Muscle layer of duodenum (tissue), 2 donors: Measurements from ENCODE around the gene POLD2.

Experiments
- H3K27ac ChIP-seq: one replicate; pipeline ENCODE4 v1.7.0; 2013; ENCODE audit warnings: mild to moderate bottlenecking, low read length
- H3K27me3 ChIP-seq: one replicate; pipeline ENCODE4 v1.7.0; 2013; ENCODE audit warnings: low read depth, mild to moderate bottlenecking, control low read depth, low read length
- H3K36me3 ChIP-seq, 2 donors: one replicate each; pipeline ENCODE4 v1.7.0; 2013; ENCODE audit warnings: low read length in 2 of 2, control low read depth in 1 of 2, mild to moderate bottlenecking in 1 of 2; ENCODE audit not compliant: insufficient read depth in 2 of 2, control insufficient read depth in 1 of 2
- H3K4me1 ChIP-seq, 2 donors: one replicate each; pipeline ENCODE4 v1.7.0; 2013; ENCODE audit warnings: low read length in 2 of 2, mild to moderate bottlenecking in 2 of 2, control low read depth in 1 of 2, moderate library complexity in 1 of 2; ENCODE audit not compliant: insufficient read depth in 2 of 2, control insufficient read depth in 1 of 2
- H3K4me3 ChIP-seq, 2 donors: one replicate each; pipeline ENCODE4 v1.7.0; 2013; ENCODE audit warnings: low read length in 2 of 2, low read depth in 1 of 2, mild to moderate bottlenecking in 1 of 2
- H3K9me3 ChIP-seq, 2 donors: one replicate each; pipeline ENCODE4 v1.7.0; 2013; ENCODE audit warnings: low read length in 2 of 2, control low read depth in 1 of 2, mild to moderate bottlenecking in 1 of 2; ENCODE audit not compliant: control insufficient read depth in 1 of 2
- donor health status: healthy.

Gene POLD2

DNA sequence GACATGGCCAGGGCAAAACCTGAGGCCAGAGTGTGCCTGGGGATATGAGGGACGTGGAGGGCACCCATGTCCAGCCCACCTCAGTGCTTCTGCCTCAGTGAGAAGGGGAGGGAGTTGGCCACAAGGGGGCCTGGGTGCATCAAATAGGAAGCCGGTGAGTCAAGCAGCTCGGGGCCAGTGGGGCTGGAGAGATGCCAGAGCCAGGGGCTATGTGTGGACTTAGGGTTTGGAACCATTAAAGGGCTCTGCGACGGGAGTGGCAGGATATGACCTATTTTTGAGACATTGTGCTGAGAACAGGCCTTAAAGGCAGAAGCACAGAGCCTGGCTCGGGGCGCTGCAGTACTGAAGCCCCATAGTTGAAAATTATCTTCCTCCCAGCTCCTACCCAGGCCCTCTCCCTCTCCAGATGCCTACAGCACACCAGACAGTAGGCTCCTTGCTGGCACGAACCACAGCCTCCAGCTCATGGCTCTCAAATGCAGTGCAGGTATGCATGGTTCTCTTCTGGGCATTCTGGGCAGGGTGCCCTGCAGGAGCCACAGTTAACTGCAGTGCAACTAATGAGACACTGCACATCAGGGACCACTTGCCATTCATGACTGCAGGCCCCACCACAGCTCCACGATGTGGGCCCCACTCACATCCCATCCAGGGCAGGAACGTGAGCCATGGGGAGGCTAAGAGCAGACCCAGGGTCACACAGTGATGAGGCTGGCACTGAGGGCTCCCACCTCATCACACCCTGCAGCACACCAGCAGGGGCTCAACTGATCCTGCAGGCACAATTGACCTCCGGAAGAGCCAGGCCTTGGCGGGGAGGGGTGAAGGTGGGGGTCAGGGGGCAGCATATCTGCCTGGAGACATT lies 50.8 kb downstream of the POLD2 start:
- Histone ChIP-seq H3K9me3 (no peaks in the 10 kb centered on the region), H3K36me3 (peaks cover 28 to 45% of the 10 kb centered on the region in 2 donors), H3K4me3 (no peak overlapping the region), H3K27ac (peak overlapping the region; percentile 39), H3K4me1 (peaks cover 12 to 20% of the 10 kb centered on the region in 2 donors), H3K27me3 (no peaks in the 10 kb centered on the region)

GRCh38 chr7:44071726-44072363 lies 51.5 kb downstream of the POLD2 start:
- Histone ChIP-seq H3K27ac (peak overlapping the region; percentile 39), H3K4me1 (peaks cover 12 to 20% of the 10 kb centered on the region in 2 donors), H3K9me3 (no peaks in the 10 kb centered on the region), H3K27me3 (no peaks in the 10 kb centered on the region), H3K36me3 (peaks cover 21 to 37% of the 10 kb centered on the region in 2 donors), H3K4me3 (no peak overlapping the region)

DNA sequence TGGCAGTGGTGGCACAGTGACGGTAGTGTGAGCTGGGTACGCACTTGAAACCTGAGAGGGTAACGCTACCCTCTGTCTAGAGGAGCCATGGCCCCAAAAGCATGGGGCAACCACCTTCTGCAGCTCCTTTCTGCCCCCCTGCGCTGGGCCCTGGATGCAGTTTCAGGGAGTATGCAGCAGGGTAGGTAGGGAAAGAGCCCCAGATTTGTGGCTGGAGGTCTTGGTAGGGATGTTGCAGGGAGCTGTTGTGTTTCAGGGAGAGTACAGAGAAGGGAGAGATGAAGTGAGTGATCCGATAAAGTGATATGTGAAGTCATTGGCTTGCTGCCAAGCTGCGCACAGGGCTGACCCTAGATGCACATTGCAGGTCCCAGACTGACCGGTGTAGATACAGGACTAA lies 55.3 kb downstream of the POLD2 start:
- Histone ChIP-seq H3K27ac (no peak overlapping the region), H3K4me3 (no peak overlapping the region), H3K9me3 (no peaks in the 10 kb centered on the region), H3K4me1 (peaks cover 12 to 27% of the 10 kb centered on the region in 2 donors), H3K36me3 (peaks cover 6% of the 10 kb centered on the region in 2 donors), H3K27me3 (no peaks in the 10 kb centered on the region)

DNA sequence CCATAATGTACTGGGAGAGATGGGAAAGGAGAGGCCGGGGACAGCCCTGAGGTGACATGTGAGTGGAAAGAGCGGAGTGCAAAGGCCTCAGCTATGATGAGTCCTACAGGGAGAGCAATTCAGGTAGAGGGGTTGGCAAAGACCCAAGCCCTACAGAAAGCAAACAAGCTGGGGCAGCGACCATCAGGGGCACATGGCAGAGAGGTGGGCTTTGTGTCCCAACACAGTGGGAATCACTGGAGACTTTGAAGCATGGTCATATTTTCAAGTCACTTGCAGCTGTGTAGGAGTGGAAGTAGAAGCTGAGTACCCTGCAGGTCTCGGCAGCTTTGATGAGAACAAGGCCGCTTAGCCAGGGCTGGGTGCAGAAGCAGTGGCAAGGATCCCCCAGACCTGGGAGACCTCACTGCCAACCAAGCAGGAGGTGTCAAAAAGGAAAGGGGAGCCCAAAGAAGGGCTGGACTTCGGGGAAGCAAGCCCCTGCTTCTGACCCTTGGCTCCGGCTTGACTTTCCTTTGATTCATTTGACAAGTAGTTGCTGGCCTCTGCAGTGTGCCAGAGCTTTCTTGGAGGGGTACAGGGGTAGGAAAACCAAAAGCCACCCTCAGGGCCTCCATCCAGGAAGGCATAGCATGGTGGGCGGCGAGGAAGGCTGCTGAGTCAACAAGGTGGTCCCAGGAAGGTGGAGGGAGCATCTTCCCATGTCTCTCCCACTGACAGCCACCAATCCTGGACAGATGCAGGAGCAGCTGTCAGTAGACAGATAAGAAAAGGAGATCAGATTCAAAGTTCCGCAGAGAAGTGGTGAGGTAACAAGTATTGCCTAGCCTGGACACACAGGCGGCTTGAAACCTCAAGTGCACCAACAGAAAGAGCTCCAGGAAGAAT lies 56.0 kb downstream of the POLD2 start:
- Histone ChIP-seq H3K4me3 (no peak overlapping the region), H3K9me3 (no peaks in the 10 kb centered on the region), H3K27ac (no peak overlapping the region), H3K4me1 (peaks cover 5 to 20% of the 10 kb centered on the region in 2 donors), H3K27me3 (no peaks in the 10 kb centered on the region), H3K36me3 (peaks cover 0 to 2% of the 10 kb centered on the region in 2 donors)

GRCh38 chr7:44066494-44067063 lies 56.8 kb downstream of the POLD2 start:
- Histone ChIP-seq H3K4me3 (no peak overlapping the region), H3K9me3 (no peaks in the 10 kb centered on the region), H3K27me3 (no peaks in the 10 kb centered on the region), H3K4me1 (peaks cover 0 to 15% of the 10 kb centered on the region in 2 donors), H3K36me3 (peaks cover 6 to 9% of the 10 kb centered on the region in 2 donors), H3K27ac (no peak overlapping the region)

- Histone ChIP-seq H3K27ac (no peak overlapping the region), H3K4me1 (peaks cover 0 to 15% of the 10 kb centered on the region in 2 donors), H3K36me3 (peaks cover 9 to 14% of the 10 kb centered on the region in 2 donors), H3K27me3 (no peaks in the 10 kb centered on the region), H3K4me3 (no peak overlapping the region), H3K9me3 (no peaks in the 10 kb centered on the region)
These were observed 57.3 kb downstream of the POLD2 start for GRCh38 chr7:44066111-44066460.

DNA sequence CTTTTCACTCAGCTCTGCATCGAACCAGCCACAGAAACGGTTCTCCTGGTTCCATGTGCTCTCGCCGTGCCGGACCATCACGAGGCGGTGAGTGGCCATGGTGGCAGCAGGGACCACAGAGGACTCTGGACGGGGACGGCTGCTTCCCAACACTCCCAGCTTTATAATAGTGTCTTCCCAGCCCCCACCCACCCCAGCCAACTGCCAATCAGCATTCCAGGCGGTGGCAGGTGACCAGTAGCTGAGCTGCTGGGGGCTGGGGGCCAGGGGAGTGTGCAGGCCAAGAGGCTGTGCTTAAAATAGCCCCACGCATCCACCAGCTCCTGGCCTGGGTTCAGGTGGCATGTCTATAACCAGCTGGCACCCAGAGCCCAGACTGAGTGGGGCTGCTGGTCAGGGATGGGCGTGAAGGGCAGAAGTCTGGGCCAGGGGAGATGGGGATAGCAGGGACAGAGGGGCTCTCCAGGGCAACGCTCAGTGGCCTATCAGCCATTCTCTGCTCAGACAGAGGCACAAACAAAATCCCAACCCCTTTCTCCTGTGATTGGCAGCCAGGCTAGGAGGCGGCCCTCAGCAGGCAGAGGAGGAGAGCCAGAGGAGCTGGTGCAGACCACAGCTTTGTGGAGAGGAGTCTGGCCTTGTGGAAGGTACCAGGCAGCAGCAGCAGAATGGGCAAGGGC lies 57.8 kb downstream of the POLD2 start, which contains the start of gene PGAM2:
Gene PGAM2 (minus strand): TSS at position 137 of the 680 bp plus-strand sequence. CDS start 38 bp downstream, at position 99.
- H3K9me3 ChIP-seq, result no peaks in the 10 kb centered on the region
- H3K27me3 ChIP-seq, result no peaks in the 10 kb centered on the region
- peaks cover 15 to 20% of the 10 kb centered on the region in 2 donors for H3K36me3 ChIP-seq
- no peak within 1 kb of the TSS for H3K4me3 ChIP-seq
- peaks cover 0 to 15% of the 10 kb centered on the region in 2 donors for H3K4me1 ChIP-seq
- H3K27ac ChIP-seq, result no peak within 1 kb of the TSS

DNA sequence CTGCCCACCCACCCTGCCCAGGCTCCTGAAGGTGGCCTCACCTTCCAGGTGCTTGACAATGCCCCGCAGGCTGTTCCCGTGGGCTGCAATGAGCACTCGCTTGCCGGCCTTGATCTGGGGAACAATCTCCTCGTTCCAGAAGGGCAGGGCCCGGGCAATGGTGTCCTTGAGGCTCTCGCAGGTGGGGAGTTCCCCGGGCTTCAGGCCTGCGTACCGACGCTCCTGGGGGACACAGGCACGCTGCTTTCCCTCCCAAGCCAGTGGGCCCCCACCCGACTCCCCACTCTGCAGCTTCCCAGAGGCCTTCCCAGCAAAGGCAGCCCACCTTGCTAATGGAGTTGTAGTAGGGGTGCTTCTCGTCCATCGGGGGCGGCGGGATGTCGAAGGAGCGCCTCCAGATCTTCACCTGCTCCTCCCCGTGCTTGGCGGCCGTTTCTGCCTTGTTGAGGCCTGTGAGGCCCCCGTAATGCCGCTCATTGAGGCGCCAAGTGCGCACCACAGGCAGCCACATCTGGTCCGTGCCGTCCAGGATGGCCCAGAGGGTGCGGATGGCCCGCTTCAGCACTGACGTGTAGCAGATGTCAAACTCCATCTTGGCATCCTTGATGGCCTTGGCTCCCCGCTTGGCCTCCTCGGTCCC lies 58.4 kb downstream of the POLD2 start:
- H3K4me3 ChIP-seq, result no peak overlapping the region
- H3K27me3 ChIP-seq, result no peaks in the 10 kb centered on the region
- no peaks in the 10 kb centered on the region for H3K9me3 ChIP-seq
- peaks cover 21 to 26% of the 10 kb centered on the region in 2 donors for H3K36me3 ChIP-seq
- peaks cover 0 to 15% of the 10 kb centered on the region in 2 donors for H3K4me1 ChIP-seq
- H3K27ac ChIP-seq, result no peak overlapping the region
